Lower lobe of right lung (tissue), 2 donors: ENCODE results near the gene EPB41L4B. TPM values are rescaled to one million over a fixed set of nuclear protein-coding genes. Genes with fewer than 3 reads are reported as not detected.
A peak's percentile ranks its signal among the peaks of the same experiment; 100 is the strongest.

Source experiments
- ATAC-seq, 2 donors: fragments of 200-7000 bp; cut with Tn5 transposase; one replicate each; pipeline ENCODE4 v1.9.1; 2020 to 2022; ENCODE audit warnings: mild to moderate bottlenecking in 2 of 2, moderate library complexity in 2 of 2
- DNase-seq: peaks from one replicate; pipeline ENCODE4 v3.0.0-alpha.2; 2020
- H3K27ac ChIP-seq: fragments of 200-600 bp; one replicate; pipeline ENCODE4 v1.8.0; 2022
- H3K27me3 ChIP-seq: fragments of 200-600 bp; one replicate; pipeline ENCODE4 v1.8.0; 2022; ENCODE audit warnings: low read depth
- H3K36me3 ChIP-seq: fragments of 200-600 bp; one replicate; pipeline ENCODE4 v1.8.0; 2022; ENCODE audit warnings: mild to moderate bottlenecking
- H3K4me1 ChIP-seq: fragments of 200-600 bp; one replicate; pipeline ENCODE4 v1.8.0; 2022
- H3K4me3 ChIP-seq: fragments of 200-600 bp; one replicate; pipeline ENCODE4 v1.8.0; 2022; ENCODE audit warnings: mild to moderate bottlenecking
- H3K9me3 ChIP-seq: fragments of 200-600 bp; one replicate; pipeline ENCODE4 v1.8.0; 2022
- intact Hi-C: fragments of 100-400 bp; cut with DNase I; formaldehyde crosslinking; loops from one replicate; pipeline ENCODE4 v1.11.0; 2022
- total RNA-seq: library from RNA; stranded (reverse); fragmentation: NEBNext Ultra II Directional; extraction: Animal tissue kit (Norgen Biotek cat#: 25700); gene quantifications from one replicate; pipeline ENCODE4 v1.2.1, GENCODE V29; 2021
- TF ChIP-seq, protein P1 (sequence below): fragments of 200-600 bp; IDR thresholded peaks from one replicate; pipeline ENCODE4 v1.8.0; 2022; ENCODE audit warnings: antibody characterized with exemption, mild to moderate bottlenecking
- donor health status: DM: no; HTN: yes; CAD: no; lungs with severe emphysema.

EPB41L4B gene
- total RNA-seq, 1 donor from 2014 or later = 12.1 TPM

GRCh38 chr9:109199676-109200075 is 121.2 kb downstream of the EPB41L4B start:
- no peaks in the 10 kb centered on the region for H3K4me1 ChIP-seq
- ATAC-seq (no peak), DNase-seq (no peak)
- H3K27ac ChIP-seq = no peak overlapping the region
- intact Hi-C loops = no loop called here
- no peaks in the 10 kb centered on the region for H3K9me3 ChIP-seq
- TF ChIP-seq, protein P1, sequence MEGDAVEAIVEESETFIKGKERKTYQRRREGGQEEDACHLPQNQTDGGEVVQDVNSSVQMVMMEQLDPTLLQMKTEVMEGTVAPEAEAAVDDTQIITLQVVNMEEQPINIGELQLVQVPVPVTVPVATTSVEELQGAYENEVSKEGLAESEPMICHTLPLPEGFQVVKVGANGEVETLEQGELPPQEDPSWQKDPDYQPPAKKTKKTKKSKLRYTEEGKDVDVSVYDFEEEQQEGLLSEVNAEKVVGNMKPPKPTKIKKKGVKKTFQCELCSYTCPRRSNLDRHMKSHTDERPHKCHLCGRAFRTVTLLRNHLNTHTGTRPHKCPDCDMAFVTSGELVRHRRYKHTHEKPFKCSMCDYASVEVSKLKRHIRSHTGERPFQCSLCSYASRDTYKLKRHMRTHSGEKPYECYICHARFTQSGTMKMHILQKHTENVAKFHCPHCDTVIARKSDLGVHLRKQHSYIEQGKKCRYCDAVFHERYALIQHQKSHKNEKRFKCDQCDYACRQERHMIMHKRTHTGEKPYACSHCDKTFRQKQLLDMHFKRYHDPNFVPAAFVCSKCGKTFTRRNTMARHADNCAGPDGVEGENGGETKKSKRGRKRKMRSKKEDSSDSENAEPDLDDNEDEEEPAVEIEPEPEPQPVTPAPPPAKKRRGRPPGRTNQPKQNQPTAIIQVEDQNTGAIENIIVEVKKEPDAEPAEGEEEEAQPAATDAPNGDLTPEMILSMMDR = no peak
- no peak overlapping the region for H3K4me3 ChIP-seq
- no peaks in the 10 kb centered on the region for H3K27me3 ChIP-seq
- no peaks in the 10 kb centered on the region for H3K36me3 ChIP-seq

DNA sequence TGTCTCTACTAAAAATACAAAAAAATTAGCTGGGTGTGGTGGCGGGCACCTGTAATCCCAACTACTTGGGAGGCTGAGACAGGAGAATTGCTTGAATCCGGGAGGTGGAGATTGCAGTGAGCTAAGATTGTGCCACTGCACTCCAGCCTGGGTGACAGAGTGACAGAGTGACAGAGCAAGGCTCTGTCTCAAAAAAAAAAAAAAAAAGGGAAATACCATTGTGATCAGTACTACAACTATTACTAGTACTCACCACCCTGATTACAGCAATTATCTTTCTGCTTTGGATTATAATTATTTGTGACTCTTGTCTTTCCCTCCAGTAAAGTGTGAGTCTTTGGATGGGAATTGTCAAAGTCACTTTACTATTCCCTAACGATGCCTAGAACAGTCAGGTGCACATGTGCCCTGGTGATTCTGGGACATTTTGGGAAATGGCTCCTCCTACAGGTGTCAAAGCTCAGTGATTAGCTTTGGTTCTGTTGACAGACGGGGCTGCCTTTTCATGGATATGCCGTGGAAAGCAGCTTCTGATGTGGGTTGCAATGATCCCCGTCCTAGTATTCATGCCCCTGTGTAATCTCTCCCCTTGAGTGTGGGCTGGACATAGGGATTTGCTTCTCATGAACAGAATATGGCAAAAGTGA is 122.0 kb downstream of the EPB41L4B start:
- H3K9me3 ChIP-seq = no peaks in the 10 kb centered on the region
- TF ChIP-seq, protein P1 = no peak
- ATAC-seq = peak; percentile 30 to 40
- DNase-seq = no peak
- H3K4me3 ChIP-seq = no peak overlapping the region
- no peaks in the 10 kb centered on the region for H3K36me3 ChIP-seq
- H3K4me1 ChIP-seq = no peaks in the 10 kb centered on the region
- no peaks in the 10 kb centered on the region for H3K27me3 ChIP-seq
- intact Hi-C loops = no loop called here
- no peak overlapping the region for H3K27ac ChIP-seq

DNA sequence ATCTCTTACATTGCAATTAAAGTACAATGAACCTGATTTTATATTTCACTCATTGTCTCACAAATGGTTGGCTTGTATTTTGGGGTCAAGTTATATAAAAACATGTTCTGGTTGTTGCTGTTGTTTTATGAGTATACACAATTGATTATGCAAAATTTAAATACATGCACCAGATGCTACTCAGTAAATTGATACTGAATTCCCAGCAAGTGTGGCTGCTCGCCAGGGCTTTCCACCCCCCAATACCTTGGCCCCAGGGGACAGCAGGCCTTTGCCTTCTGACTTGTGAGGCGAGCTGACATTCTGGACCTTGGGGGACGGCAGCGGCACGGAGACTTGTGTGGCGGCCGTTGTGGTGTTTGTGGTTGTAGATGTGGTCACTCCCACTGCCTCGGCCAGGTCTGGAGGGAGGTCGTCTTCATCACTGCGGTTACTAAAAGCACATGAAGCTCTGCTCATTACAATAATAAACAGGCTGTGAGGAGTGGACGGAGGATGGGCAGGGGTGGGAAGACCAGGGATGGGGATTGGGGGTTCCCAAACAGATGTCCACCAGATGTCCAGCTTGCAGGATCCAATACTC is 126.8 kb downstream of the EPB41L4B start:
- Histone ChIP-seq H3K9me3 (no peaks in the 10 kb centered on the region), H3K4me1 (no peaks in the 10 kb centered on the region), H3K4me3 (no peak overlapping the region), H3K27me3 (no peaks in the 10 kb centered on the region), H3K27ac (no peak overlapping the region), H3K36me3 (no peaks in the 10 kb centered on the region)
- TF ChIP-seq, protein P1 = no peak
- intact Hi-C loops = no loop called here
- ATAC-seq = no peak
- DNase-seq = no peak

DNA sequence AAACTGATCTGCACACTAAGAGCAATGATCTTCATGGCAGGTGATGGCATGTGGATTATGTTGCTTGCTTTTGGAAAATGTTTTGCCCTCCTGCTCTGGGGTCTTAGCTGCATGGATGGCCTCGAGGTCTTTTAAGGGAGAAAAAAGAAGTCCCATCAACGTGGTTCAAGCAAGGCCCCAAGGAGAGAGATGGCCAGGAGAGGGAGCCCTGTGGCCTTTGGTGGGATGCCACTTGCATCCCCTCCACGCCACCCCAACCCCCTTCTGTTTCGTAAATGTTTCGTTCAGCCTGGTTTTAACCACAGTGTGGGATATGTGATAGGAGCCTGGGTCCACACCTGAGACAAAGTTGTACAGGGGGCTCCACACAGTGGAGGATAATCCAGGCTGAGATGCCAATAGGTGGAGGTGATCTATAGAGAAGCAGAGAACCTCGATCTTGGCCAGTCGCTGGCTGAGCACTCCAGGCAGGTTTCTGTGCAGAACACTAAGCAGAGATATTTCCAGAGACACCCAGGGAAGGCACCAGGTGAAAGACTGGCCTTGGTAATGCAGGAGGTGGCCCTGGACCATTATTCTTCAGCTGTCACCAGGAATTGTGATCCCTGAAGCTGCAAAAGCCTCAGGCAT is 128.0 kb downstream of the EPB41L4B start:
- Histone ChIP-seq H3K27me3 (no peaks in the 10 kb centered on the region), H3K36me3 (no peaks in the 10 kb centered on the region), H3K9me3 (no peaks in the 10 kb centered on the region), H3K4me3 (no peak overlapping the region), H3K27ac (no peak overlapping the region), H3K4me1 (no peaks in the 10 kb centered on the region)
- ATAC-seq = peak; percentile 37 to 54
- TF ChIP-seq, protein P1 = peak; percentile 16
- intact Hi-C loops = no loop called here
- DNase-seq = no peak

- ATAC-seq (peak in 1 of 2 donors; percentile 23), DNase-seq (no peak)
- intact Hi-C loops = no loop called here
- no peaks in the 10 kb centered on the region for H3K4me1 ChIP-seq
- no peaks in the 10 kb centered on the region for H3K36me3 ChIP-seq
- H3K9me3 ChIP-seq = no peaks in the 10 kb centered on the region
- no peak overlapping the region for H3K27ac ChIP-seq
- TF ChIP-seq, protein P1 = no peak
- no peak overlapping the region for H3K4me3 ChIP-seq
- H3K27me3 ChIP-seq = no peaks in the 10 kb centered on the region
Observed at GRCh38 chr9:109191746-109192145, 129.1 kb downstream of the EPB41L4B start.
